Midbrain (tissue), 1 donor: ENCODE data around the gene NDUFB7.
"Not testable (repeated sequence)": the region's sequence is repeated elsewhere in the genome, so short reads cannot be mapped to it uniquely, and the experiment has no call there.

Experiments
- DNase-seq: peaks from one replicate; lab custom pipeline; 2025; lab: John Stamatoyannopoulos, UW

NDUFB7 gene

GRCh38 chr19:14570864-14571527 is 870 bp downstream of the NDUFB7 start:
- DNase-seq, result no peak

- no peak for DNase-seq
These were observed 4.8 kb downstream of the NDUFB7 start for GRCh38 chr19:14567079-14567478.

- no peak for DNase-seq
These were observed 5.2 kb downstream of the NDUFB7 start for GRCh38 chr19:14566712-14567077.

GRCh38 chr19:14565765-14566711 is 5.8 kb downstream of the NDUFB7 start:
- no peak for DNase-seq

GRCh38 chr19:14565298-14565679 is 6.6 kb downstream of the NDUFB7 start:
- DNase-seq, result no peak

- not testable (repeated sequence) for DNase-seq
These were observed 7.1 kb downstream of the NDUFB7 start for GRCh38 chr19:14564652-14565297.

- DNase-seq, result no peak
These were observed 7.7 kb downstream of the NDUFB7 start for GRCh38 chr19:14563989-14564651.

GRCh38 chr19:14563590-14563926 is 8.3 kb downstream of the NDUFB7 start:
- DNase-seq, result no peak

- no peak for DNase-seq
These were observed 8.9 kb downstream of the NDUFB7 start for GRCh38 chr19:14562660-14563589.

- DNase-seq, result peak; percentile 76
These were observed 10.0 kb downstream of the NDUFB7 start for GRCh38 chr19:14561847-14562351.

- no peak for DNase-seq
These were observed 10.6 kb downstream of the NDUFB7 start for GRCh38 chr19:14561249-14561648.

GRCh38 chr19:14560776-14561108 is 11.1 kb downstream of the NDUFB7 start:
- DNase-seq, result no peak

- no peak for DNase-seq
These were observed 11.7 kb downstream of the NDUFB7 start for GRCh38 chr19:14559916-14560775.

- DNase-seq, result no peak
These were observed 13.3 kb downstream of the NDUFB7 start for GRCh38 chr19:14558370-14559066.

- peak; percentile 85 for DNase-seq
These were observed 15.1 kb downstream of the NDUFB7 start for GRCh38 chr19:14556662-14557188.

- DNase-seq, result no peak
These were observed 15.8 kb downstream of the NDUFB7 start for GRCh38 chr19:14555918-14556661.

GRCh38 chr19:14554382-14554812 is 17.5 kb downstream of the NDUFB7 start:
- DNase-seq, result peak; percentile 53

- no peak for DNase-seq
These were observed 18.0 kb downstream of the NDUFB7 start for GRCh38 chr19:14553939-14554243.
